Limb (tissue), 2 donors: ENCODE results near the gene MB.

Source experiments
- DNase-seq, 2 donors: peaks; one replicate each; pipeline ENCODE4 v3.0.0-alpha.2; 2016; ENCODE audit errors: extremely low spot score in 2 of 2

Gene MB

DNA sequence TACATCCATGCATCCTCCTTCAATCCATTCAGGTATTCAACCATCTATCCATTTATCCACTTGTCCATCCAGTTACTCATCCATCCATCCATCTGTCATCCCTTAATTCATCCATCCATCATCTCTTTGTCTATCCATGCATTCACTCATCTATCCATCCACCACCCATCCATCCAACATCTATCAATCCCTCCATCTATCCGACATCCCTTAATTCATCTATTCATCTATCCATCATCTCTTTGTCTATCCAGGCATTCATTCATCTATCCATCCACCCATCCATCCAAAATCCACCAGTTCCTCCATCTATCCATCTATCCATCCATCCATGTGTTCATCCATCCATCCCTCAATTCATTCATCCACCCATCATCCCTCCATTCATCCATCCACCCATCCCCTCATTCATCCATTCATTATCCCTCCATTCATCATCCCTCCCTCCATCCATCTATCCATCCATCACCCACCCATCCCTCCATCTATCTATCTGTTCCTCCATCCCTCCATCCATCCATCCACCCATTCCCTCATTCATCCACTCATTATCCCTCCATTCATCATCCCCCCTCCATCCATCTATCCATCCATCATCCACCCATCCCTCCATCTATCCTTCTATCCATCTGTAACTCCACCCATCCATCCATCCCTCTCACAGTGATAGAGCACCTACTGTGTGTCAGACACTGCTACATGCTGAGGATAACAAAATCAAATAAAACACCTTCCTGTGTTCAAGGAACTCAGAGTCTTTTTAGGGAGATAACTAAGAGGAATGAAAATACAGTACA, 1.5 kb upstream of the MB start:
- no peak for DNase-seq

- no peak for DNase-seq
These were observed 1.1 kb downstream of the MB start for GRCh38 chr22:35616043-35616442.

- no peak for DNase-seq
These were observed 2.0 kb downstream of the MB start for GRCh38 chr22:35615156-35615555.

DNA sequence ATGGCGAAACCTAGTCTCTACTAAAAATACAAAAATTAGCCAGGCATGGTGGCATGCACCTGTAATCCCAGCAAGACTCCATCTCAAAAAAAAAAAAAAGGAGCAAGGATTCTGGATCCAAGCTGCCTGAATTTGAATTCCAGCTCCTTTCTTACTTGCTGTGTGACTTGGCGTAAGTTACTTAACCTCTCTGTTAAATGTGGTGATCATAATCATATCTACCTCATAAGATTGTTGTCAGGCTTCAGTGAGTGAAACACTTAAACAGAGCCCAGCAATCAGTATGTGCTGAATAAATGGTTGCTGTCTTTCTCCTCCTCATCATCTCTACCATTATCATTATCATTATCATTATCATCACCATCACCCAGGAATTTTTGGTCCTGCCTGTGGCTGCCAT, 2.7 kb downstream of the MB start:
- DNase-seq: no peak

DNA sequence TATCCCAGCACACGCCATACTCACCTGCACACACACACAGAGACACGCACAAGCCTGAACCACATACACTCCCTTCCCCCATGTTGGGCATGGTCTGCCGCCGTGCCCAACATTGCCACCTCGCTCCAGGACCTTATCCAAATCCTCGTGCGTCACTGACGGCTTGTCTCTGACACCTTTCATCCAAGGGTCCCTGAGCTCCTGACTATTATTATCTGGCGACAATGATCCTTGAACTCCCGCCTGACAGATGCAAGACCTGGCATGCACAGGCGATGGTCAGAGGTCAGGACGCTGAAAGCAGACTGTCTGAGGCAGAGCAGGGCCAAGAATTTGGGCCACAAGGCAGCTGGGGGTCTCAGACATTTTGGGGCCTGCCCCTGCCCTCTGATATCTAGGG, 4.2 kb downstream of the MB start:
- DNase-seq: no peak

DNA sequence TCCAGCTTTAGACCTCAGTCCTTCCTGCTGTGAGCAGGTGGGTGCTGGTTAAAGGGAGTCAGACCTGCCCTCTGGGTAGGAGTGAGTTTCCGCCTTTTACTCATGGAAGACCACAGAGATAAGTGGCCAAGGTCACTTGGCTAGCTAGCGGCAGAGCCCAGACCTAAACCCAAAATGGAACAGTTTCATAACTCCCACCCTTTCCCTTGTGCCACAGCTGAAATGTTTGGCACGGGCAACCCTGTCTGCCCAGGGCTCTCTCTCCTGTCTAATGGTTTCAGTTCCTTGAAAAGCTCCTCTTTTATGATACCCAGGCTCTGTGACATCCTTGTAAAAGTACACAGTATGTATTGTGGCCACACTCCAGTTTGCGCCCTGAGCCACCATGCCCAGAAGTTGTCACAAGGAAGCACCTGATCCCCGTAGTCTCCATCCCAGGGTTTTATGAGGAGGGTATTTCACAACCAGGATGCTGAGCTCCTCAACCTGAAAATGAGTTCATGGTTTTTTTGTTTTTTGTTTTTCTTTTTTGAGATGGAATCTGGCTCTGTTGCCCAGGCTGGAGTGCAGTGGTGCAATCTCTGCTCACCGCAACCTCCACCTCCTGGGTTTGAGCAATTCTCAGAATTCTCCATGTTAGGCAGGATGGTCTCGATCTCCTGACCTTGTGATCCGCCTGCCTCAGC, 5.1 kb downstream of the MB start:
- no peak for DNase-seq

DNA sequence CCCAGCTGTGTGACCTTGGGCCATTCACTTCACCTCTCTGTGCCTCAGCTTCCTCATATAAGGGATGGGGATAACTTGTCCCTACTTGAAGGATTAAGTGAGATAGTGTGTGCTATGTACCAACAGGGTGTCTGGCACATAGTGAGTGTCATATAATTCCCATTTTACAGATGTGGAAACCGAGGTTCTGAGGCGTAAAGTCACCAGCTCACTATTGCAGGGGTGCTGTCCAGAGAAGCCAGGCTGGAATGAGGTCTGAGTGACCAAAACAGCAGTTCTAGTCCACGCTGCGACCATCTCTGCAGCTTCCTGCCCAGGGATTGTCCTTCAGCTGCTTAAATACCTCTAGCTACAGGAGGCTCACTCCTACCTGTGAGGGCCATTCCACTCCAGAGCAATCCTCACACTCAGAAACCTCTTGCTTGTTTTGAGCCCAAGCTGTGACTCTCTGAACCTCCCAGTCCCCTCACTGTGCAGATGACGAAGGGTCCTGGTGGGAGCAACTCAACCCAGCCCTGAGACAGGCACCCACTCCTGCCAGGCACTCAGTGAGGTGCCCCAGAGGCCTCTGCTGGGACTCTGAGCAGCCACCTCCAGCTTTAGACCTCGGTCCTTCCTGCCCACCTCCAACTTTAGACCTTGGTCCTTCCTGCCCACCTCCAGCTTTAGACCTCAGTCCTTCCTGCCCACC, 5.8 kb downstream of the MB start:
- DNase-seq: no peak

- DNase-seq: no peak
These were observed 6.4 kb downstream of the MB start for GRCh38 chr22:35610741-35611140.

GRCh38 chr22:35609761-35610160, 7.4 kb downstream of the MB start:
- DNase-seq: no peak

- DNase-seq: no peak
These were observed 7.9 kb downstream of the MB start for GRCh38 chr22:35609261-35609660.

DNA sequence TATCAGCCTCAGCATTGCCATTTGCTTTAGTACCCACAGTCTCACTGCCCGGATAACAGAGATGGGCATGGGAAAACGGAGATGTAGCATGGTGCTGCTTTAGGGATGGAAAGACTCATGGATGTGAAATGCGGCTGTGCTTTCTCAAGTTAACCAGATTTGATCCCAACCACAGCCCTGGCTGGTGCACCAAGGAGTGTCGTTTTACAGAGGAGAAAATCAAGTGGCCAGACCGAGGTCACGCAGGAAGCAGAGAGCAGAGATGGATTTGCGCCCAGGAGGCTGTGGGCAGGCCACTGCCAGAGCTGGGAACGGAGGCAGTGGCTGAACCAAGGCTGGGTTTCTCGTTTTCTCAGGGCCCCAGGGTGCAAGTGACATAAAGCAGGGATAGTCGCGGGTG, 9.0 kb downstream of the MB start:
- no peak for DNase-seq

DNA sequence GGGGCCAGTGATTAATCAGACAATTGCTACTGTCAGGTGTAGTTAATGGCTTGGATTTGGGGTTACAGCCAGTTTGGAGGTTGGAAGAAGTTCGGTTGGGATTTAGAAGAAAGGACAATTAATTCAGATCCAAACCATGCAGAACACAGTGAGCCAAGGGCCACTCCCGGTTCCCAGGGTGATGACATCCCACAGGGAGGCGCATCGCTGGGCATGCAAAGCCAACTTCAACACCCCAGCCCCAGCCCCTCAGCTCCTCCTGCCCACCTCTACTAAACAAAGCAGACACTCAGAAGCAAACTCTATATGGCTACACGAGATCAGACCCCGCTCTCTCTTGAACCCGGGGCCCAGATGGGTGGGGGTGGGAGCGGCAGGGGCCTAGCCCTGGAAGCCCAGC, 10.2 kb downstream of the MB start:
- DNase-seq: no peak

GRCh38 chr22:35605851-35606481, 11.2 kb downstream of the MB start:
- no peak for DNase-seq

GRCh38 chr22:35605369-35605680, 11.8 kb downstream of the MB start:
- DNase-seq: no peak

DNA sequence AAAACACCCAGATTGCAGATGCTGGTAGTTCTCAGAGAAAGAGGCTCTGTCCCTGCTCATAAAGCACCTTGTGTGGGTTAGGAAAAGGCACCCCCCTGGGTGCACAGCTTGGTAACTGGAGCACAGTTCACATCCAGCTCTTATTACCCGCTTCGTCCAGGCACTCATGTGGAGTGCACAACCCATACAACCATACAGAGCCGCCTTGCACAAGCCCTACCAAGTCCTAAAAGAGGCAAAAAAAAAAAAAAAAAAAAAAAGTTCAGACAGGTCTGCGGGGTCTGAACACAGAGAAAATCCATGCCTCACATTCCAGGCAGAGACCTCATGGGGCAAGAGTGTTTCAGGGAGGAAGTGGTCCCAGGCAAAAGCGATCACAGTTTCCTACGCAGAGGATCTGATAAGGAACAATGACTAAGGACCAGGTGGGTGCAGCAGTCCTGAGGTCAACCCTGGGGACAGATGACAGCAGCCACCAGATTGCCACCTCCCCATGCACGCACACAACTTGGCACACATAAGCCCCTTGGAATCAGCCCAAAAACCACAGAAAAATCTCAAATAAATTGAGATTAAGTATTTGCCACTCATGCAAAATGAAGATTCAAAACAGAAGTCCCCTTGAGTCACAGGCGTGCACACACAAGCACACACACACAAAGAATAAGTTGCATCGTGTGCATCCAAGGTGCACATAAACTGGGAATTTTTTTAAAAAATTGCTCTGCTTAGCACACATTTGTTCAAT, 12.3 kb downstream of the MB start:
- DNase-seq: no peak

DNA sequence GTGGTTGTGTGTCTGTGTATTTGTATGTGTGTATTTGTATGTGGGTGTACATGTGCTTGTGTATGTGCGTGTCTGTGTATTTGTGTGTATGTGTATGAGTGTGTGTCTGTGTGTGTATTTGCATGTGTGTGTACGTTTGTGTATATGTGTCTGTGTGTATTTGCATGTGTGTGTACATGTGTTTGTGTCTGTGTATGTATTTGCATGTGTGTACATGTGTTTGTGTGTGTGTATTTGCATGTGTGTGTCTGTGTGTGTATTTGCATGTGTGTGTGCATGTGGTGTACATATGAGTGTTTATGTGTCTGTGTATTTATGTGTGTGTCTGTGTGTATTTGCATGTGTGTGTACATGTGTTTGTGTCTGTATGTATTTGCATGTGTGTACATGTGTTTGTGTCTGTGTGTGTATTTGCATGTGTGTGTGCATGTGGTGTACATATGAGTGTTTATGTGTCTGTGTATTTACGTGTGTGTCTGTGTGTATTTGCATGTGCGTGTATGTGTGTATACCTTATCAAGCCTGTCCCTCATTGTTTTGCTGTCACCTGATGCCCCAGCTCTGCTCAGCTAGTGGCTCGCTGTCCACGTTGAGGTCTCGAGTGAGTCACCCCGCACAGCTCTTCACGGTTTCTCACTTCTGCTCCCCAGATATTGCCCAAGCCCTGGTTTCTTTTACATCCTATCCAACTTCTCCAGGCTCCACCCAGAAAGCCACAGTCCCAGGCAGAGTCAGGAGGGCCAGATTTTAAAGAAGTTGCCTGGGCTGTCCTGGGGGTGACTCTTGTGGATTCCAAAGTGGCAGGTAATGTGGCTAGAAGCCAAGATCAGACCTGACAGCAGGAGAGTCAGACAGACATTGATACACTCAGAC, 15.2 kb downstream of the MB start:
- no peak for DNase-seq

DNA sequence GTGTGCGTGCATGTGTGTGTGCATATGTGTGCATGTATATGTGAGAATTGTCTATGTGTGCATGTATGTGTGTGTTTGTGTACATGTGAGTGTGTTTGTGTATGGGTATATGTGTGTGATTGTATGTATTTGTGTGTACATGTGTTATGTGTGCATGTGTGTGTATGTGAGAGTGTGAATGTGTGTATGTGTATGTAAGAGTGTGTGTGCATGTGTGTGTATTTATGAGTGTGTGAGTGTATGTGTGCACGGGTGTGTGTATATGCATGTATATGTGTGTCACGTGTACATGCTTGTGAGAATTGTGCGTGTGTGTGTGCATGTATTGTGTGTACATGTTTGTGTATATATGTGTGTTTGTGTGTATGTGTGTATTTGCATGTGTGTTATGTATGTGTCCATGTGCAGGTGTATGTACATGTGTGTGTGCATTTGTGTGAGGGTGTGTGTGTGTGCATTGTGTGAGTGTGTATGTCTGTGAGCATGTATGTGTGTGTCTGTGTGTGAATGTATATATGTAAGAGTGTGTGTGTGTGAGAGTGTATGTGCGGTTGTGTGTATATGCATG, 16.0 kb downstream of the MB start:
- DNase-seq: no peak

- DNase-seq: no peak
These were observed 16.7 kb downstream of the MB start for GRCh38 chr22:35600476-35600875.

GRCh38 chr22:35599364-35599763, 17.8 kb downstream of the MB start:
- DNase-seq: no peak

- no peak for DNase-seq
These were observed 18.8 kb downstream of the MB start for GRCh38 chr22:35598396-35598710.
